ENCODE data around the gene BABAM2.
A peak's percentile ranks its signal among the peaks of the same experiment; 100 is the strongest.

The BABAM2 gene

GRCh38 chr2:28352610-28353195 lies 462.2 kb downstream of the BABAM2 start:
- no peak for DNase-seq

DNA sequence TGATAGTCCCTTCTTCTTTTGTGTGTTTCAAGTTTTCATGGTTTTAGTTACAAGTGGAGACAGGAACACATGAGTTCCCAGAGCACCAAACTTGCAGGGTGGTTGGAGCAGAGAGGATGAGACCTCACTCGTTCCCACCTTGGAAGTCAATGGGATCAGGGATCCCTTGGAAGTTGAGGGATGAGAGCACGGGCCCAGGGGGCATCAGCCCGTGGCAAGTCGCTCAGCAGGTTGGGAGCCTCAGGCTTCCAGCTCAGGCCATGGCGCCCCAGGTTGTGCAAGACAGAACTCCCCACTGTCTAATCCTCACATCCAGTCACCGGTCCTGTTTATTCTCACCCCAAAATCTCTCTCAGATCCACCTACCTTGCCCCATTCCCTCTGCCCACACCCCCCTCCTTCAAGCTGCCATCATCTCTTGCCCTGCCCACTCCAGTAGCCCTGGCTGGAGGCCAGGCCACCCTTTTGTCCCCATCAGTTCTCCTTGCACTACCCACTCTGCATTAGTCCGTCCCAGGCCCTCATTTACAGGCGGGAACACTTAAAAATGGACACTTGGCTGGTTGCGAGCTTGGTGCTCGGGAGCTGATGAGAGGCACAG lies 464.5 kb downstream of the BABAM2 start:
- no peak for DNase-seq

GRCh38 chr2:28355521-28356094 lies 465.1 kb downstream of the BABAM2 start:
- no peak for DNase-seq

DNA sequence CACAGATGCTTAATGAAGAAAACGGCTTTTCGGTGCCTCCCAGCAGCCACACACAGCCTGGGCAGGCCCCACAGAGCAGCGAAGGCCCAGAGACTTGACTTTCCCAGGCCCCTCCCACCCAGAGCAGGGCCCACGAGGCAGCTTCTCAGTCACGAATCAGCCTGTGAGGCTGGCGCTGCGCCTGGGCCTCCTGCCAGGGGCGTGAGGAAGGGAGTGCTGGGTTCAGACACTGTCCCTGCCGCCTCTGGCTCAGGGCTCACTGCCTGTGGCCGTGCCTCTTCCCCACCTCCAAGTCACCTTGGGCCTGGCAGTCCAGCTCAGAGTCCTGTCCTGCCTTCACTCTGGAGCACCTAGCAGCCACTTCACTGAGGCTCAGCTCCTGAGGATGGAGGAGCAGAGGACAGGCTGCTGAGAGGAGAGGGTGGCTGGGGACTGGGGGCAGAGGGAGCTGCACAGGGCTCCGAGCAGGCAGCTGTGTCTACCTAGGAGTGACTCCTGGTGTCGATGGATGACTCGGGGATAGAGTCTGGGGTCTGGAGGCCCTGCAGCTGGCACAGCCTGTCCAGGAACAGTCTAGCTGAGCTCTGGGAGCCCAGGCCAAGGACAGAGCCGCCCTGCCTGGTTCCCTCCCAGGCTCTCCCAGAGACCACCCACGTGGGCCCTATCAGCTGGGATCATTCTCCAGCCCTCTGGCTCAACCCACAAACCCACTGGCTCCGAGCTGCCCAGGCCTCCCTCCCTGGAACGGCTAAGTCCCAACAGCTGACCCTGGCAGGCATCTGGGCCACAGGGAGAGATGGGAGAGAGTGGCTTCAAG lies 465.8 kb downstream of the BABAM2 start:
- peak; percentile 39 for DNase-seq

GRCh38 chr2:28357055-28357454 lies 466.5 kb downstream of the BABAM2 start:
- DNase-seq = no peak

GRCh38 chr2:28357948-28358667 lies 467.6 kb downstream of the BABAM2 start:
- DNase-seq = no peak

DNA sequence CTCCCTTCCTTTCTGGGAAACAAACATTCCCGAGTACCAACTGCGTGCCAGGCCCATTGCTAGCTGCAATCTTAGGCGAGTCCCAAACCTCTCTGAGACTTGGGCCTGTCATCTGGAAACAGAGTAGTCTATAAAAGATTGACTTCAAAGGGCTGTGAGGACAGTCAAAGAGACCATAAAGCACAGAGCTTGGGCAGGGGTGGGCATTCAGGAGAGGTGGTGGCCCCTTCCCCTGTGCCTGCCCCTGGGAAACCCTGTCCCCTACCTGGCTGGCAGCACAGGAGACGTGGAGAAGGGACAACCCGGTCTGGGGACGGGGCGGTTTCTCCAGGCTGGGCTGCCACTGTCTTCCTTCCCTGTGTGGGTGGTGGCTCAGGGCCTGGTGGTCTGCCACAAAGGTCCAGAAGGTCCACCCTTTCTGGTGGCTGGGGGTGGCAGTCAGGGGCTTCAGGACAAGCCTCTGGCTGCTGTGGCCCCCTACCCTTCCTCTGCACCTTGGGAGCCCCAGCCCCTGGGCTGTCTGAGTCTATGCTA lies 468.2 kb downstream of the BABAM2 start:
- DNase-seq = no peak

DNA sequence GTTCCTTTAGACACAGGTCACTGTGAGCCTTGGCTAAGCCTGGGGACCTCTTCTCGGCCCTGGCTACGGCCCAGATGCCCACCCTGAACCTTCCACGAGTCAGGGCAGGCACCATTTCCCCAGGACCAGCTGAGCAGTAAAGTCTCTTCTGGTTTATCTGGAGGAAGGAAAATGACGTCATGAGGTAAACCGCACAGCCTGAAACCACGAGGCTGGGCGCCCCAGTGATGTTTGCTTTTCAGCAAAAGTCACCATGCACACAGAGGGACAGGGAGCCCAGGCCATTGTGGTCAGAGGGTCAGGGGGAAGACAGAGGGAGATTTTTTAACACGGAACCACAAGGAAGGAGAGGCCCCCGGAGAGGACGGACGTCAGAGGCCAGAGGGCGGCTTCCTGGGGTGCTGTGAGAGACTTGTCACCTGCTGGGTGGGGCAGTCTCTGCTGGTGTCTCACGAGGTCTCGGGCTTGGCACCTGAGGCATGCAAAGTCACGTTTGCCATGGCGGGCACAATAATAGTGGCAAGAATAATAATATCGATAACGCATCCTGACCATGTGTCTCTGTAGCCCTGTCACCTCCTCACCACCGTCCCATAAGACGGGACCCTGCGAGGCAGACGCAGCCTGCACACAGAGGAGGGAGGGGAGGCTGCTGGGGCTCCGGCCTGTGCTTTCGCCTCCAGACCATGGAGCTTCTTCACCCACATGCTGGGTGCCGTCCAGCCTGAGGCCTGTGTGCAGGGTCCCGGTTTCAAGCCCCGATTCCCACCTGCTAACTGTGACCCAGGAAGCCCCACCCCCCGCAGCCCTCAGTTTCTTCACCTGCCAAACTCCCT lies 468.9 kb downstream of the BABAM2 start:
- DNase-seq = peak; percentile 82

DNA sequence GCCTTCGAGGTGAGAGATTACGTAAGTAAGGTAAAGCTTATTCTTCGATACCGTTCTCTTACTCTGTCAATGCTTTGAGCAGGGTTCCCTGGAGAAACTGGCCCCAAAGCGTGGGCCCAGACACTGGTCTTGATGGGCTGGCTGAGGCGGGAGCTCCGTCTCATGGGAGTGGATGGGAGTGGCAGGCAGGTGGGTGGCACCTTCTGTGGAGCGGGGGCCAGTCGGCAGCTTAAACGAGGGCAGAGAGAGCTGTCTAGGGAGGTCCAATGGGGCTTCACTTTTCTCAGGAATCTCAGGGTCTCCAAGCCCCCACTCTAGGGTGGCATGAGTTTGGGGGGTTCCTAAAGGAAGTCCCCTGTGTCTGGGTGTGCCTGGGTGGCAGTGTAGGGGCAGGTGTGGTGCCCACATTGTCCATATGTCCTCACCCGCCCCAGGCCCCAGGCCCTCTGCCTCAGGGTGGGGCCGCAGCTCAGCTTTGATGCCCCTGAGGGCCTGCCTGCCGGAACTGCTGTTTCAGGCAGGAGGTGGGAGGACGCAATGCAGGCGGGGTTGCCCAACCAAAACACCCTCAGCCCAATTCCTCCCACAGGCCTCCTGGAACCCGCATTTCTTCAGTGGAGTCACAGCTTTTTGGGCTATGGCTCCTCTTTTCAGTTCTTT lies 469.7 kb downstream of the BABAM2 start:
- no peak for DNase-seq

DNA sequence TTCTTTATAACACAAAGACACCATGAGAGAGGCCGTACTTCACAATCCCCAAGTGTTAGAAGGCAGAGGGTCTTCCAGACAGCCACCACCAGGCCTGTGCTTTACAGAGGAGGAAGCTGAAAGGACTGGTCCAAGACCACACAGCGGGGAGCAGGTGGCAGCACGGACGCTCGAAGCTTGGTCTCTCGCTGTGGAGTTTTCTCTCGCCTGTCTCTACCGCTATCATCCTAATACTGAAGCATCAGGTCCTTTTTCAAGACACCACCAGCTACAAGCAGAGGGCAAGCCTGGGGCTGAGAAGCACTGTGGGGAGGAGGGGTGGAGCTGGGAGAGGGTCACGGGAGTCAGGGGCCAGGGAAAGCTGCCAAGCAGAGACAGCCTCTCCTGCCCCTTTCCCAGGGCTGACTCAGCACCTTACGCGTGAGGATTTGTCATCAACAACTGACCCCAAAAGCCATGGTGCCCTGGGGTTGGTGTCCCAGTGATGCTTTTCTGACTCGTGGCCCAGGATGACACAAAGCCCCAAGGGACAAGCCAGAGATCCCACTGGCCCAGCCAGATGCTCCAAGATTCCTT lies 470.3 kb downstream of the BABAM2 start:
- DNase-seq = peak; percentile 35

DNA sequence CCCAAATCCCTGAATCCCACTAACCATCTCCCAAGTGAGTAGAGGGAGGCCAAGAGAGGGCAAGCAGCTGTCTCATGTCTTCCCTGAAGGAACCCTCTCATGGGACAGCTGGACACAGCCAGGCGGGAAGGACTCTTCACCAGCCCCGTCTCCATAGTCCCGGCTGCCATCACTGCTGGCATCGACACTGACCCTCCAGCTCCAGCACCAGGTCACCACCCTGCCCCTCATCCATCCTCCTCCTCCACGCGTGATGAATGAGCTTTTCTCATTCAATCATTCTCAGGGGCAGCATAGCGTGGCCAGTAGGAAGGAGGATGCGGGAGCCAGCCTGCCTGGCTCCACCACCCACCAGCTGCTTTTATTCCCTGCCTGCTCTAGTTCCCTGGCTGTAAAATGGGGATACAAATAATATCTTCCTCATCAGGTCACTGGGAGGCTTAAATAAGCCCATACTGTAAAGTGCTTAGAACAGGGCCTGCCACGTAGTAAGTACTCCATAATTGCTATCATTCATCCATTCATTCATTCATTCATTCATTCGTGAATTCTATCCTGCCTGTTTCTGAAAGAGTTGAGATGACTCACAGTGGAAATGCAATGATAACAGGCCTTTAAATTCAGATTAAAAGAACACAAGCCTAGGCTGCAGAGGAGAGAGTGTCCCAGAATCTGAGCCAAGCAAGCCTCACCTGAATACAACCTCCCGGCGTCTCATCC lies 471.6 kb downstream of the BABAM2 start:
- no peak for DNase-seq

GRCh38 chr2:28362991-28363521 lies 472.5 kb downstream of the BABAM2 start:
- no peak for DNase-seq

- DNase-seq = no peak
Measured at GRCh38 chr2:28363686-28364280, 473.3 kb downstream of the BABAM2 start.

GRCh38 chr2:28364610-28365009 lies 474.1 kb downstream of the BABAM2 start:
- no peak for DNase-seq

DNA sequence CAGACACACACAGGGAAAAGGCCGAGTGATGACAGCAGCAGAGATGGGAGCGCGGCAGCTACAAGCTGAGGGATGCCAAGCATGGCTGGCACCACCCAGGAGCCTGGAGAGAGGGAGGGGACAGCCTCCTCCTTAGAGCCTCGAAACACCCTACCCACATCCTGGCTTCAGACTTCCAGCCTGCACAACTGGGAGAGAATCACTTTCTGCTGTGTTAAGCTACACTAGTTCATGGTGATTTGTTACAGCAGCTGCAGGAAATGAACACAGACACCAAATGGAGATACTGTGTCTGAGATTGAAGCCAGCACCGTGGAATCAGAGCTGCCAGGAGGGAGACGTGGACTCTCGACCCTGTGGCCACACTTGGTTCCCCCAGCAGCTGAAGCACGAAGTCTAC lies 474.6 kb downstream of the BABAM2 start:
- DNase-seq = no peak

DNA sequence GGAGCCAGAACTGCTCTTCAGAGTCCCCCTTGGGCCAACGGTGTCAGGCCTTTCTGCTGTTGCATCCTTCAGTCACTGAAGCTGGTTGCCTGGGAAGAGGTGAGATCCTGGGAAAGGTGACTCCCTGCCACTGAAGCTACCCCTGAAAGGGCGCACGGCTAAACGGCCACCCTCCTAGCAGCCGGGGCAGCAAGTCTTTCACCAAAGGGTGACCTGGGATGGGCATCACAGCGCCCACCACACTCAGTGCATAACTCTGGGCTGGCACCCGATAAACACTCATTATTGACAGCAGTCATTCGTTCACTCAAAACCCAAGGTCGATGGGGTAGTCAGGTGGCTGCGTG lies 475.6 kb downstream of the BABAM2 start:
- DNase-seq = no peak

- DNase-seq = peak; percentile 53
Measured at GRCh38 chr2:28366496-28367282, 476.2 kb downstream of the BABAM2 start.

- no peak for DNase-seq
Measured at GRCh38 chr2:28367667-28368356, 477.3 kb downstream of the BABAM2 start.
